GM19324 (cell line): ENCODE data around the gene DMAC1.

Experiments
- ATAC-seq: cut with Tn5 transposase; IDR thresholded peaks from one replicate; pipeline ENCODE4 v1.9.1; 2021; ENCODE audit warnings: mild to moderate bottlenecking, moderate library complexity; ENCODE audit not compliant: unreplicated experiment, low FRiP score

The DMAC1 gene, protein sequence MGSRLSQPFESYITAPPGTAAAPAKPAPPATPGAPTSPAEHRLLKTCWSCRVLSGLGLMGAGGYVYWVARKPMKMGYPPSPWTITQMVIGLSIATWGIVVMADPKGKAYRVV

DNA sequence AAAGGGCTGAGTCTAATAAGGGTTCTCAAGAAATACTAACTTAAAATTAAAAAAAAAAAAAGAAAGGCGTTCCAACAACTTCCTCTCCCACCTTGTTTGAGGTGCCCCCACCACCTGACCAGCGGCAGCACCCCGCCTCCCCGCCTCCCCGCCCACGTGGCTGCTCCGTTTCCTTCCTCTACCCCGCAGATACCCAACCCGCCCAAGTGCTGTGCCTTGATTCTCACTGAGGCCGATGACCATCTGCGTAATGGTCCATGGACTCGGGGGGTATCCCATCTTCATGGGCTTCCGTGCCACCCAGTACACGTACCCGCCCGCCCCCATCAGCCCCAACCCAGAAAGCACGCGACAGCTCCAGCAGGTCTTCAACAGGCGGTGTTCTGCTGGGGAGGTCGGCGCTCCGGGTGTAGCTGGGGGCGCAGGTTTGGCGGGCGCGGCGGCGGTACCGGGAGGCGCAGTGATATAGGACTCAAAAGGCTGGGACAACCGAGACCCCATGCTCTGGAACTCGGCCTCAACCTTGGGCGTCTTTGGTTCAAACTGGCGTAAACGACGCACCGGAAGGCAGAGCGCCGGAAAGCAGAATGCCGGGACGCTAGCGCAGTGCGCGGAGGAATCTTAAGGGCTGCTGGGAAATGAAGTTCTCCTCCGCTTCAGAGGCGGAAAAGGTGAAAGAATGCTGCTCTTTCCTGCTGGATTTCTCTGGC, at the start of gene DMAC1:
Gene DMAC1, minus strand, starts transcription at position 545 of the 710 bp plus-strand sequence. Its CDS starts 44 bp downstream, at position 501.
- peak; percentile 97 for ATAC-seq

DNA sequence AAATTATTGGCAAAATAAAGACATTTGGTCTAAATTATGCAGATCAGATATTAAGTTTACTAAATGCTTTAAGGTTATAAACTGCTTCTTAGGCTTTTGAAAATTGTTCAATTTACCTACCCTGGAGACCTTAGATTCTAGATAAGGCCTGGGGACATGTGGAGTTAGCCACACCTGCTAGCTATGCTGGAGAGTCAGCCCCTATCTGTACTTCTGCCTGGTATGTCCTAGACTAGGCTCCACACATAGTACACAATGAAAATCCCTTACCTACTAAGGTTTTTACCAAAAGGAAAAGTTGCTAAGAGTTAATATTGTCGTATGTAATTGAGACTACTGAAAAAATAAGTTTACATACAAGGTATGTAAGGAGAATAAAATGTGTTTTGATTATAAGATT, 49.8 kb upstream of the DMAC1 start:
- no peak for ATAC-seq

DNA sequence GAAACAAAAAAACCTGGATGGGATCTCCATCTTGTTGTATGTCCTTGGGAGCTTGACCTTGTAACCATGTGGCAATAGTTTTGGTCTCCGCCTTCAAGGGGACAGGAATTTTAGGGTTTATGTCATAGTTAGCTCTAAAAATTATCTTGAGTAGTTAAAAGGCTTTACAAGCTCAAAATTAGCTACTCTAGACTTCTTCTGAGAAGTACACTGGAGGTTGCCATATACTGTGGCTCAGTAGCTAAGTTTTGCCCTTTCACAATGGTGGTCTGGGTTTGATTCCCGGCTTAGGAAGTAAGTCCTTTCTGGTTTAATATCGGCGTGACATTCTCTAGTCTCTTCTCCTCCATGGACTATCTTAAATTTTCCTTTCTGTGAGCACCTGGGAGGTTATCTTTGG, 48.9 kb upstream of the DMAC1 start:
- no peak for ATAC-seq

DNA sequence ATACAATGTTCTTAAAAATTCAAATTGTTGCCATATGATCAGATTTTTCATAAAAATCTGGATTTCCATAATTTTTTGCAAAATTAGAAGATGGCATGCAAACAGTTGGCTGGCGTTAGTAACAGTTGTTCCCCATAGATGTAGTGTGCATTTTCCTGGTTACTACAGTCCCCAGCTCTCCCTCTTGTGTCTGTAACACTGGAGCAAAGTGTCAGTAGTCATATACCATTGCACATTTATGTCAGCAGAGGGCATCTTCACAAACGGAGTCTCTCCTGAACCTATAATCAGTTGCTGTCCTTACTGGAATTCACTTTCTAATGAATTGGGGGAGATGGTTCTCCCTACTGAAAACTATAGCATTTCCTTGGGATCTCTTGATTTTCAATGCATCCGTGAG, 44.7 kb upstream of the DMAC1 start:
- no peak for ATAC-seq

DNA sequence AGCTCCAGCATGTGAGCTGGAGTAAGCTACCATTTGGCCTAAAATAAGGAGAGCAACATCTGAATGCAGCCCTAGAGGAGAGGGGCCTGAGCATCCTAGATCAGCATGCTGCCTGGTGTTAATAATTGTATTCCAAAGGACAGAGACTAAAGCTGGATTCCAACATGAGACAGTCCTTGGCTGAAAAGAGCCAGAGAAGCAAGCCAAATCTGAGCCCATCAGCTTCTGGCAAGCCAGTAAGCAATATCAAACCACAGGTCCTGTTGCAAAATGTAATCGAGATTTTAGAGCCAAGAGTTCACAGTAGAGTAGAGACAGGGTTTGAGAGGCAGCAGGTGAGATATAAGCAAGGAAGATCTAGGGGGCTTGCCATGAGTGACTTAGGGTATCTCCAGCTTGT, 42.3 kb upstream of the DMAC1 start:
- no peak for ATAC-seq

DNA sequence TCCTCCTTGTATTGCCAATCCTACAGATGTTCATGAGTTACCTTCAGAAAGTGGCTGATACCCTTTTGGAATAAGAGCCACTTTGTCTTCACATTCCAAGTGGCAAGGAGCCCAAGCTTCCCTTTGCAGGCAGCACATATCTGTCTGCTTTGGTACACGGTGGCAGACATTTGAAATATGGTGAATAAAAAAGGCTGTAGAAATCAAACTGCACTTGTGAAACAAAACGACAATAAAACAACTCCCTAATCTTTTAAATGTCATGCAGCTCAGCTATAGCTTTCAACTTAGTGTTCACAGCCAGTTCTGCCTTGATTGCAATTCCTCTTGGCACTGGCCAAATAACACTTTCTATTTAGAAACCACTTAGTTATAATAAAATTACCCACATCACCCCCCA, 35.0 kb upstream of the DMAC1 start:
- ATAC-seq = no peak

DNA sequence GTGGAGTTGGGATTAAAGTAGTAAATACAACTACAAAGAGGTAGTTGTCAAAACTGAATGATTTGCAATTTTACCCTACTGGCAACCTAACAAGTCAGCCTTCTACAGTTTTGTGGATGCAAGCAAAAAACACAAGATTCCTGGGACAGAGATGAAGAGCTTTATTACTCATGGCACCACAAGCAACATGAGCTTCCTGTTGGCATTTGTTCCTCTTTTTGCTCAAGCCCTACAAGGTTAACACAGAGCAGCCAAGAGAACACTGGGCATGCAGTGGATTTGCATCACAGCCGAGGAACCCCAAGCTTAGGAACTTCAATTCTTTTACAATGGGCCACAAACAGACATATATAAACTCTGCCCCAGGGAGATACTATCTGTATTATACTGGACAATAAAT, 28.8 kb upstream of the DMAC1 start:
- ATAC-seq = no peak

DNA sequence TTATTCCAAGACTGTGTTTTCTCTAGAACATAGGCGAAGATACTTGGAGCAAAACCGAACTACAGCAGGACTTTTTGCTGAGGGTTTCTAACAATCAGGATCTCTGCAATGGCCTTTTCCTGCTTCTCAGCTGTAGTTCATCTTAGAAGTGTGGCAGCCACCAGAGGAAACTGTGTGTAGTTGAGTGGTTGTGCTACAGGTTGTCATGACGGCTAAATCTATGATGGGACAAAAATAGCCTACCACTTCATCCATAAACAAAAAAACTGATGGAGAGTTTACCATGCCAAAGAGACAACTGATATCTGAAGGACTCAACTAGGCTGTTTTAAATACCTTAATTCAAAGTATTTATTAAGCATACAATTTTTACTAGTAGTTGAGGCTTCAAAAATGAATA, 28.2 kb upstream of the DMAC1 start:
- no peak for ATAC-seq

DNA sequence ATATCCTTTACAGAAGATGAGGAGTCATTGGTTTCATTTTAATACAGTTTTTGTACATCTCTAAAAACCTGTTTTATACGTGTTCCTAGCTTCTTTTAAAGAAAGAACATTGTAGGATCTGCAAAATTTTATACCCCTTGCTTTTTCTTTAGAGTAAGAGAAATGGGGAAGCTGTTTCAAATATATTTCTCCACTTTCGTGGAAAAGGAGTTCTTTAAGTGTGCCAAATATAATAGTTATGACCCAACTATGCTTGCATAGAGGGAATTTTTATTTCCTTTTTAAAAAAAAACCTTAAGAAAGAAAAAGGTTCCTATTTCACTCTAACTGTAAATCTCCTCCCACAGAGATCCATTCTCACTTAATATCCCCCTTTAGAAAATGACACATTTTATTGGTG, 27.5 kb upstream of the DMAC1 start:
- ATAC-seq = no peak

DNA sequence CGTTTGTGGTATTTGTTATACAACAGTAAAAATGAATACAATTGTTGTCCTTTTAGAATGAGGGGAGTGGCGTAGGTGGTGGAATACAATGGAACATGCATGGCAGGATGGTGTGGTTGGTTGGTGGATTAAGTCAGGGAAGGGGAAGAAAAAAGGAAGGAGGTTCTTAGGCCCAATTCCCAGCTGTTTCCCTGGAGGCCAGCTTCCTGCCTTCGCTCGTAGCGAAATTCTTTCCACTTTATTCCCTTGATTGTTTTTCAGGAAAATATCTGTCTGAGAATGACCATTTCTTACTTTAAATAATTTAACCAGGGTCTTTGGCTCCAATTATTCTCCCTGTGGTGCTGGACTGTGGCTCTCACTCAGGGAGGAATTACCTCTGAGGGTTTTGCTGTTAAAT, 24.1 kb upstream of the DMAC1 start:
- ATAC-seq = no peak

DNA sequence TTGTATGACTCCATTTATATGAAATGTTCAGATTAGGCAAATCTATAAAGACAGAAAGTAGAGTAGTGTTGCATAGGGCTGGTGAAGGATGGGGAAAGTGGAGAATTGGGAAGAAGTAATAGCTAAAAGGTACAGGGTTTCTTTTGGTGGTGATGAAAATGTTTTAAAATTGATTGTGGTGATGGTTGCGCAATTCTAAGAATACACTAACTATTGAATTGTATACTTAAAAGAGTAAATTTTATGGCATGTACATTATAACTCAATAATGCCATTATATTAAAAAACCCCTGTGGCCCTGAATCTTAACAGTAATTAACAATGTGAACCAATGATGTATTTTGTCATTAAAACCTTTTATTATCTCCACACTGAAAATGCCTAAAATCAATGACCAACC, 20.4 kb upstream of the DMAC1 start:
- ATAC-seq = no peak

DNA sequence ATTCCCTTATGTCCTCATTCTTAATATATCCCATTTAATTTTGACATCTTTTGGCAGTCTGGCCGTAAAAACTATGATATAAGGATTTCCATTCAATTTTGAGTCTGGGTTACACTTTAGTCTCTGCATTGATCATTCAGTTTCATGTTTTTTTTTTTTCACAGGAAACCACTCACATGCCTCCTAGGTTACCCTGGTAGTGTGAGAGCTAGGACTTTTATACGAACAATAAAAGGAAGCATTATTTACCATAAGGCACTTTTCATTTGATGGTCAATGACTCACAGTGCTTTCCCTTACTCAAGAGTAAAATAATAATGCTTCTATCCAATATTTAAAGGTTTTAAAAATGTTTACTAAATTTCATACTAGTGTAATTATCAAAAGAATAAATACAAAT, 16.4 kb upstream of the DMAC1 start:
- ATAC-seq = no peak

DNA sequence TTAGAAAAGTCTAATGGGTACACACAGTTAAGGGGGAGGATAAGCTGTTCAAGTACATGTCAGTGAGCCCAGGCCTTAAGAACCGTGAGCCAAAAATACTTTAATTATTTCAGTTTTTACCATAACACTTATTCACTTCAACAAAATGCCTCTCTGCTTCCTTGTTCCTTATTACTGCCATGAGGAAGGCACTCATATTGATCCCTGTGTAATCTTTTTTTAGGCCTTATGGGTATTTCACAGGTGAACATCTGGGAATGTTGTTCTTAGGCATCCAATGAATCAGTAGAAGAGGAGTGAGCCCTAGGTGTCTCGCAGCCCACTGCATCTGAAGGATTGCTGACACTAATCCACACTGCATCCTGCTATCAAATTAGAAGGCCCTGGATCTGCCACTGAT, 13.5 kb upstream of the DMAC1 start:
- ATAC-seq = no peak

DNA sequence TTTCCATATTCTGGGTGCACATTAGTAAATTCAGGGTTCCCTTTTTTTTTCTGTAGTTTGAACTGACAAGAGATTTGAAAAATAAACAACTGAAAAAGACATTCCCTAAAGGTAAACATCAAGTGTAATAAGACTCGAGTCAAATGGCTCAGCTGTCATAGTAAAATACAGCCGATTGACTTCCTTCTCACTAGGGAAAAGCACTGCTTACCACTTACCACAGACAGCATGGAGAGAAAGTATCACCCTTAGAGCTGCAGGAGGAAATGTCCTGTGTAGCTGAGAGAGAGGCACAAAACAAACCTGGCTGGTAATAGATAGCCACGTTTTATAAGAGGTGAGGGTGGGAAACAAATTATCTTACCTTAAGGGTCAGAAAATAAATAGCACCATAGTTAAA, 12.1 kb upstream of the DMAC1 start:
- no peak for ATAC-seq

DNA sequence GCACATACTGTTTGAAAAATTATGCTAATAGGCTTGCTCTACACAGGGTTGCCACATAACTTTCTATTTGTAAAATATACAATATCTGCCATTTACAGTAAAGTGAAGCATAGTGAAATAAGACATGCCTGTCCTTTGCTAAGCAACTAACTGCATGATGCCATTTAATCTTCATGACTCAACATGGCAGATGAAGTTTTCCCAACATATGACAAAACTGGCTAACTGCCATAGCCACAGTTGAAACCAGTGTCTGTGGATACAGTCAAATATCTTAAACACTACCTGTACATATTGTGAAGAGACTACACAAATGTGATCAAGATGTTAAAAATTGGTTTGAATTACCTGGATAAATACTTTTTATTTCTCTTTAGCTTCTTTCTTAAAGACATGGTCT, 3.1 kb upstream of the DMAC1 start:
- no peak for ATAC-seq

DNA sequence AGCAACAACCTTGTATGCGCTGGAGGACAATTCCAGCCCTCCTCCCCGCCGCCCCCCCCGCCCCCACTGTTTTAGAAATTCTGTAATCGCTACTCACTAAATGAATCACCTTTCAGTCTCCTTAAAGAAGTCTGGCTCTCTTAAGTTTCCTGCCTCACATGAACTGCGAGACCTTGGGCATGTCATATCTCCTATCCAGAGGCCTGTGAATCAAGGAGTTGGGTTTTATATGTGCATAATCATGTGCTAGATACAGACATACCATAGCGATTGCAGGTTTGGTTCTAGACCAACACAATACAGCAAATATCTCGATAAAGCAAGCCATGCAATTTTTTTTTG, 337 bp upstream of the DMAC1 start:
- no peak for ATAC-seq

DNA sequence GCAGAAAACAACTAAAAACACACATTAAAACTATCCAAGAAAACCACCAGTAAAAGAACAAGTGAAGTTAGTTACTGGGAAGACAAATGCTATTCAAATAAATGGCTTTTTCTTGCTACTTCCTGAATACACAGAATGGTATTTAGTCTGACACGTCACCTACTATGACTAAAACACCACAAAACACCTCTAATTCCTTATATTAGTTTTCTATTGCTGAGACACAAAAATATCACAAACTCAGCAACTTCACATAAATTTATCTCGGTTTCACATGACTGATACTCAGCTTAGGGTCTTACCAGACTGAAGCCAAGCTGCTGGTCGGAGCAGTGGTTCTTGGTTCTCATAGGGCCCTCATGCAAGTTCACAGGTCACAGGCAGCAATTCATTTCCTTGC, 5.4 kb downstream of the DMAC1 start:
- ATAC-seq = no peak

DNA sequence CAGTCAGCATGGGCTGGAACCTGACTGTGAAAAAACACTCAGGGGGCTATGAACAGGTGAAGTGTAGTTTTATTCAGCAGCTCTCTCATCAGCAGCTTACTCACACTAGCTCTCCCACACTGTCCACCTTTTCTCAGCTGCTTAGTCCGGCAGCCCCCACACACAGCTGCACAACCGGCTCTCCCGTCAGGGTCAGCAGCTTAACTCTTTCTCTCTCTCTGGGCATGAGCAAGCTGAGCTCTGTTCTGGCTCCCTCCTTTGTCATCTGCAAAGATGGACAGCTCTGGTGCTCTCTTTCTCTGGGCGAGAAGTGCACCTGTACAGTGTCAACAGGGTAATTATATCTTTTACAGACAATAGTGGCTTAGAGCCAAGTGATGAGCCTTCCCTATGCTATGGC, 8.2 kb downstream of the DMAC1 start:
- no peak for ATAC-seq

DNA sequence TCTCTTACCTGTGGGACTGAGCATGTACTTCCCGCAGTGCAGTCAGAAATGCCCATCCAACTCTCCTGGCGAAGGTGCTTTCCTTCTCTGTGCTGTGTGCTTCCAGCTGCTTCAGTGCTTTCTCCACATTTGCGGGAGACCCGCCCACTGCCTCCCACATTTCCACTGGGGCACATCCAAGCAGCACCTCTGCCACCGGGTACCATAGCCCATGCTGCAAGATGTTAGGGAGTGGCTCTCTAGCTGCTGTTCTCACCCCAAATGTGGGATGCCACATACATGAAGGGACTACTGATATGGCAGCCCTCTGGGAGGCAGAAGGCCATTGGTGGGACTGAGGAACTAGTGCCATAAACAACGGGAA, 8.8 kb downstream of the DMAC1 start:
- ATAC-seq = no peak

DNA sequence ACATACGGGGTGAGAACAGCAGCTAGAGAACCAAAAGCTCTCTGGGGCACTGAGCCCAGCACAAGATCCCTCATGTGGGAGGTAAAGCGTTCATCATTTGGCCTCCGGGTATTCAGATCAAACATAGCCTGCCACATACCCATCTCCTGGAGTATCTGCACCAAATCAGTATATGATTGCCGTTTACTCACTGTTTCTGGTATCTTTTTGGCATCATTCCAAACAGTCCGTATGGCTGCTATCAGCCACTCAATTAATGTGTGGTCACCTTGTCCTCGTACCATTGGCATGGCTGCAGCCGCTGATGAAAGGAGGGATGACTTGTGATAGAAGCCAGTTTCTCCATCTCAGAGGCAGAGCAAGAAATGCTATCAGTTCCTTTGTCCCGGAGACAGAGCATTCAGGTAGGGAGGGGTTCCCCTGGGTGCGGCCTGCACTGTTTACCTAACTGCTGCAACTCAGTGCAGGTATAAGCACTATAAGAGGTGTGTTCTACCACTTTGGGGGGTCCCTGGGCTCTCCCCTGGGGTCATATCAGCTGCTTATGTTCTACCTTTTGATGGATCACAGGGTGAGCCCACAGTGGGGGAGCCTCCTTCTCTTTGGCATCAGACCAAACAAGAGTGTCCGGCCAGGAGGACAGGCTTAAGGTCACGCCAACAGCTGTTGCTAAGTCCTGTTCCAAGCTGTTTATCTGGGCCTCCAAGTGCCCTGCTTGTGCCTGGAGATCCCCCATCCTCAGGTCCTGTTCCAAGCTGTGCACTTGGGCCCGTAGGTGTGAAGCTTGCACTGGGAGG, 9.4 kb downstream of the DMAC1 start:
- ATAC-seq = no peak

DNA sequence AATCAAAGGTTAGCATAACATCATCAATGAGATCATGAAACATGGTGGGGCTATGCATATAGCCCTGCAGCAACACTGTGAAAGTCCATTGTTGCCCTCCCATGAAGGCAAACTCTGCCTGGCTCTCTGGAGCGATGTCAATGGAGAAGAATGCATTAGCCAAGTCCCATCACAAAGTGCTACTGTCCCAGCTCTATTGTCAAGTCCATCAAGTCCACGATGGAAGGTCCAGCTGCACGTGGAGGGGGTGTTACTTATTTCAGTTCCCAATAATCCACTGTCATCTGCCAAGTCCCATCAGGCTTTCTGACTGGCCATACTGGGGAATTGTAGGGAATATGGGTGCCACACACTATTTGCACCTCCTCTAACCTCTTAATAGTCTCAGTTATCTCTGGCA, 10.8 kb downstream of the DMAC1 start:
- ATAC-seq = no peak

DNA sequence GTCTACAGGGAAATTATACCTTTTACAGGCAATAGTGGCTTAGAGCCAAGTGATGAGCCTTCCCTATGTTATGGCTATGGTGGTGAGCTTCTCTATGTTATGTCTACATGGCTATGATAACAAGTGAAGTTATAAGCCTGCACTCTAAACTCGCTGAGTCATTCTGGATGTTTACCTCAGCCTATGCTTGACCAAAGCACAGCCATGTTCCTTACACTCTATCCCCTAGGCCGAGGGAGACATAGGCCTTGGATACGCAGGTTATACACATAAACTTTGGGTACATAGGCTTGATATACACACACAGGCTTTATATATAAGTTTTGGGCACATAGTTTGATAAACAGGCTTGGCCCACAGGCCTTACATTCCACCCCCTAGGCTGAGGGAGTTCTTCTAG, 13.8 kb downstream of the DMAC1 start:
- ATAC-seq = no peak
